ENCODE data around the gene PDPR. TPM values are rescaled to one million over a fixed set of nuclear protein-coding genes. Genes with fewer than 3 reads are reported as not detected.
A peak's percentile ranks its signal among the peaks of the same experiment; 100 is the strongest.
"Not testable (repeated sequence)": the region's sequence is repeated elsewhere in the genome, so short reads cannot be mapped to it uniquely, and the experiment has no call there.

PDPR gene
- total and polyA plus RNA-seq, 2 of the 8 experiments (the other 6 are each of a cell fraction or from before 2014, with no cell fraction given): 40.2 to 43.1 TPM

DNA sequence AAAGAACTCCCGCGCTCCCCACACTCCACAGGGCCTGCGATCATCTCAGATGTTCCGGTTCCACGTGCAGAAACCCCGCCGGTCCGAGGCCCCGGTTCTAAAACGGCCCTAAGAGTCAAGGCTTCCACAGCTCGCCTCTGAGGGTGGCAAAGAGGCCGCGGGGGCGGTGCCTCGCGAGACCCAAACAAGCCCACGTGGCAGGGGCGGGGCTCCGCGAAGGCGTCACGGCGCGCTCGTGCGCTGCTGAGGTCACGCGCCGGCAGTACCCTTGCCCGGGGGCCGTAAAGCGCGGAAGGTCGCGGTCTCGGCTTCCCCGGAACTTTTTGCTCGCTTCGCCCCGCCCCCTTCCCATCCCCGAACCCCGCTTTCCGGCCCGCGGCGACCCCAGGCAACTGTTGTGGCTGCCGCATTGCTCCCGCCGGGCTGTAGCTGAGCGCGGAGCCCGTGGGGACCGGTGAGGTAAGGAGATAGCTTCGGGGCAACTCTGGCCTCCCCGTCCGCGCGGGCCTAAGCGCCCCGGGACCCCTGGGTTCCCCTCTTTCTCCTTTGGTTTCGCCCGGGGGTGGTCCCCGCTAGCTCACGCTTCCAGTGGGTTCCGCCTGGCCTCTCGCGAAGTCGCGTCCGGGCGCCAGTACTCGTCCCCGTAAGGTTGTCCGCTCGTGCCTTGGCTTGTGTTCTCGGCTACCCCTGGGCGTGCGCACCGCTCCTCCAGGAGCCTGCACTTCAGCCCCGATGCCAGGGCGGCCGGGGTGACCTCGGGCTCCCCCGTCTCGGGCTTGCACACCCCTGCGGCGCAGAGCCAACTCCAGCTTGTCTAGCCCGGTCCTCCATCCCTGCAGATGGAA, at the start of gene PDPR (continued):
- TF ChIP-seq, protein P1, sequence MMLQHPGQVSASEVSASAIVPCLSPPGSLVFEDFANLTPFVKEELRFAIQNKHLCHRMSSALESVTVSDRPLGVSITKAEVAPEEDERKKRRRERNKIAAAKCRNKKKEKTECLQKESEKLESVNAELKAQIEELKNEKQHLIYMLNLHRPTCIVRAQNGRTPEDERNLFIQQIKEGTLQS (IDR thresholded peaks at IDR 0.05; ENCODE audit: insufficient read depth, low read depth, low read length): peak; percentile 40; the same call in 1 of the 2 replicates

DNA sequence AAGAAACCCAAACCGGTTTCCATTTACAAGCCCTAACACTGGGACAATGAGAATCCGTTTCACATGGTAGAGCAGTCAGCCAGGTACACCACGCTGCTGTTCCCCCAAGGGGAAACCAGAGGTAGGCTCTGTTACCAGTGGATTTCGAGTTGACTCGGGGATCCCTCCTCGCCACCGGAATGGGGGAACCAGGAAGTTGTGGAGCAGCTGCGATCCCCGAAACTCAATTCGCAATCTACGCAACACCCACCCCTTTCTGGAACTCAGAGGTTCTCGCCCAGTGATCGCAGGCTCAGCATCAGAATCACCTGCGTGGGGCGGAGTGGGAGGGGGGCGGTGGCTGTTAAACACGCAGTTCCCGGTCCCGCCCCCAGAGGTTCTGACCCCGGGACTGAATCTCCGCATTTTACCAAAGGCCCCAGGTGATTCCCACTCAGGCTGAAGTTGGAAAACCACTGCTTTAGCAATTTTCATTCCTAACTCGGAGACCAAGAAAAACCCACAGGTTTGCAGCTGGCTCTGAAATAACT, 49.2 kb upstream of the PDPR start:
- H3K79me1 ChIP-seq (ENCODE audit: low read depth, low read length); H2BK120ac ChIP-seq (replicated peaks; ENCODE audit: low read depth, low read length); H3K4me1 ChIP-seq (replicated peaks in 1 of 4; ENCODE audit: control insufficient read depth in 3 of 4, insufficient read depth in 4 of 4, low read length in 3 of 4); H2AK5ac ChIP-seq (ENCODE audit: low read depth, low read length); H4K8ac ChIP-seq (ENCODE audit: extremely low read depth, insufficient read depth, low read length); H4K5ac ChIP-seq (ENCODE audit: insufficient read length, low read depth, low read length); H3K18ac ChIP-seq (ENCODE audit: extremely low read depth, low read length); H2BK12ac ChIP-seq (ENCODE audit: low read depth, low read length); H3K9me3 ChIP-seq (ENCODE audit: insufficient read depth in 2 of 2, low read depth in 1 of 2, low read length in 1 of 2); POLR2A ChIA-PET (ENCODE audit: partially characterized antibody); H3K14ac ChIP-seq (ENCODE audit: insufficient read length); H2BK5ac ChIP-seq (ENCODE audit: low read depth, low read length); H3K23ac ChIP-seq (ENCODE audit: insufficient read length); CTCF ChIA-PET (ENCODE audit: partially characterized antibody); H3K23me2 ChIP-seq (ENCODE audit: low read depth, low read length); H3K27ac ChIP-seq (ENCODE audit: low read depth, low read length); H3K27me3 ChIP-seq (replicated peaks in 1 of 4; ENCODE audit: control insufficient read depth in 3 of 4, extremely low read depth in 1 of 4, insufficient read depth in 3 of 4, low read length in 3 of 4); FAIRE-seq; H2AFZ ChIP-seq (ENCODE audit: low read length); H2BK20ac ChIP-seq (ENCODE audit: low read length); H4K91ac ChIP-seq (replicated peaks; ENCODE audit: insufficient read length, low read length); H4K20me1 ChIP-seq (replicated peaks in 1 of 2; ENCODE audit: control insufficient read depth in 1 of 2, insufficient read depth in 2 of 2, low read length in 2 of 2); H3K4ac ChIP-seq (replicated peaks; ENCODE audit: insufficient read length, low read depth, low read length); H3K36me3 ChIP-seq (ENCODE audit: control insufficient read depth in 2 of 4, insufficient read depth in 4 of 4, low read length in 3 of 4); H2BK15ac ChIP-seq (ENCODE audit: low read length); H3K56ac ChIP-seq (replicated peaks; ENCODE audit: insufficient read length, low read depth, low read length): not testable (repeated sequence)
- Histone ChIP-seq H3K4me2 (ENCODE audit: insufficient read depth in 1 of 2, low read depth in 2 of 2, low read length in 2 of 2) (peak overlapping the region; percentile 87 to 90), H3K4me3 (ENCODE audit: extremely low read depth in 1 of 4, insufficient read depth in 2 of 4, low read depth in 3 of 4, low read length in 4 of 4) (peak overlapping the region; percentile 65 to 76 (median 69)), H3K9ac (replicated peaks in 1 of 4; ENCODE audit: extremely low read depth in 1 of 4, low read depth in 3 of 4, low read length in 3 of 4) (peak overlapping the region in 2 of 4 experiments; percentile 37 to 50; a peak in 3 of 7 replicates), H3K79me2 (ENCODE audit: control insufficient read depth in 1 of 2, insufficient read depth in 2 of 2, low read length in 2 of 2) (peaks cover 0 to 11% of the 10 kb centered on the region in 2 experiments; a peak in 1 of 4 replicates)
- peak in 1 of 2 experiments; percentile 54 for DNase-seq (ENCODE audit: low read depth in 1 of 2, low spot score in 2 of 2)
- WGBS, 2 experiments (ENCODE audit: extremely low coverage in 1 of 2, insufficient coverage in 1 of 2, insufficient read length in 1 of 2, insufficient replicate concordance in 2 of 2, low coverage in 1 of 2, low lambda C conversion rate in 2 of 2, missing lambda C conversion rate in 1 of 2): 4% methylated on average over 17 of the region's 22 CpGs; no CpG with 5 or more reads in 1 of the 2 experiments
